Fibroblast of lung (primary cell): Measurements from ENCODE around the gene SYPL1.

Experiments used
- EZH2 ChIP-seq: IDR thresholded peaks from 2 replicates; pipeline ENCODE4 v1.5.1; 2012; ENCODE audit warnings: low read length, control low read depth, mild to moderate bottlenecking; ENCODE audit errors: missing control alignments
- TF ChIP-seq, protein P1 (sequence below), 2 donors: IDR thresholded peaks in 1 of 2; conservative IDR thresholded peaks in 1 of 2; 1 replicate in 1 of 2; 2 replicates in 1 of 2; pipeline ENCODE4 v1.5.1; 2011 to 2012; ENCODE audit warnings: low read length in 2 of 2, control low read depth in 1 of 2, inconsistent platforms in 1 of 2, low read depth in 1 of 2, mild to moderate bottlenecking in 1 of 2

DNA sequence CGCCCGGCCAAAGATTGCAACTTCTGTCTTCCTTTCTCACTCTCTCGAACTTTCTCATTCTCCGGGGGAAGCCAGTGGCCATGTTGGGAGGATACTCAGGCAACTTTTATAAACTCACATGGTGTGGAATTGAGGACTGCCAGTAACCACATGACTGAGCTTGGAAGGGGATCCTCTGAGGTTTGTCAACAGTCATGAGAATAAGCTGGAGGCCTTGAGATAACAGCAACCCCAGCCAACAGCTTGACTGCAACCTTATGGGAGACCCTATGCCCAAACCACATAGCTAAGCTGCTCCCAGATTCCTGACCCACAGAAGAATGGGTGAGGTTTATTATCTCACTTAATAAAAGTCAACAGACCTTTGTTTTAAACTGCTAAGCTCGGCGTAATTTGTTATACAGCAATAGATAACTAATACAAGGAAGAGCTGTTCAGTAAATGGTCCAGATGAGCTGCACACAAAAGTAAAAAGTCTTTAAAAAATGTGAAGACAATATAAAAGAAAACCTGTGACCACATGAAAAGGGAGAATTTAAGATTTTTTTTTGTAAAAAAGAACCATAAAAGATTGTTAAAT, 9.6 kb downstream of the SYPL1 start:
- TF ChIP-seq, protein P1, sequence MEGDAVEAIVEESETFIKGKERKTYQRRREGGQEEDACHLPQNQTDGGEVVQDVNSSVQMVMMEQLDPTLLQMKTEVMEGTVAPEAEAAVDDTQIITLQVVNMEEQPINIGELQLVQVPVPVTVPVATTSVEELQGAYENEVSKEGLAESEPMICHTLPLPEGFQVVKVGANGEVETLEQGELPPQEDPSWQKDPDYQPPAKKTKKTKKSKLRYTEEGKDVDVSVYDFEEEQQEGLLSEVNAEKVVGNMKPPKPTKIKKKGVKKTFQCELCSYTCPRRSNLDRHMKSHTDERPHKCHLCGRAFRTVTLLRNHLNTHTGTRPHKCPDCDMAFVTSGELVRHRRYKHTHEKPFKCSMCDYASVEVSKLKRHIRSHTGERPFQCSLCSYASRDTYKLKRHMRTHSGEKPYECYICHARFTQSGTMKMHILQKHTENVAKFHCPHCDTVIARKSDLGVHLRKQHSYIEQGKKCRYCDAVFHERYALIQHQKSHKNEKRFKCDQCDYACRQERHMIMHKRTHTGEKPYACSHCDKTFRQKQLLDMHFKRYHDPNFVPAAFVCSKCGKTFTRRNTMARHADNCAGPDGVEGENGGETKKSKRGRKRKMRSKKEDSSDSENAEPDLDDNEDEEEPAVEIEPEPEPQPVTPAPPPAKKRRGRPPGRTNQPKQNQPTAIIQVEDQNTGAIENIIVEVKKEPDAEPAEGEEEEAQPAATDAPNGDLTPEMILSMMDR (conservative IDR thresholded peaks at IDR 0.05 in 1 of 2, IDR thresholded peaks at IDR 0.05 in 1 of 2; ENCODE audit: low read depth in 1 of 2, low read length in 2 of 2), result no peak
- TF ChIP-seq EZH2, result no peak
